DND-41 (cell line): ENCODE data around the gene DNAJA2.
A peak's percentile ranks its signal among the peaks of the same experiment; 100 is the strongest.

Source experiments
- ATAC-seq: fragments of 200-7000 bp; cut with Tn5 transposase; 3 replicates; pipeline ENCODE4 v1.9.1; 2021; ENCODE audit warnings: low read depth; ENCODE audit not compliant: insufficient read depth
- DNase-seq: peaks from one replicate; pipeline ENCODE4 v3.0.0-alpha.2; 2020
- H2AFZ ChIP-seq: 2 replicates; pipeline ENCODE4 v1.6.0; 2012; ENCODE audit warnings: low read depth, low read length
- H3K27ac ChIP-seq: 2 replicates; pipeline ENCODE4 v1.5.1; 2012; ENCODE audit warnings: low read length, inconsistent platforms
- H3K27me3 ChIP-seq: fragments of 200-600 bp; sonication (generic); 2 replicates; pipeline ENCODE4 v1.6.0; 2012; ENCODE audit warnings: low read length, mild to moderate bottlenecking, inconsistent platforms; ENCODE audit not compliant: insufficient read depth, poor library complexity
- H3K36me3 ChIP-seq: 2 replicates; pipeline ENCODE4 v1.5.1; 2012; ENCODE audit warnings: low read length, inconsistent platforms; ENCODE audit not compliant: insufficient read depth
- H3K4me1 ChIP-seq: 2 replicates; pipeline ENCODE4 v1.5.1; 2012; ENCODE audit warnings: mild to moderate bottlenecking, low read length; ENCODE audit not compliant: insufficient read depth
- H3K4me2 ChIP-seq: 2 replicates; pipeline ENCODE4 v1.6.0; 2012; ENCODE audit warnings: mild to moderate bottlenecking, moderate library complexity, low read length, inconsistent platforms; ENCODE audit not compliant: insufficient read depth
- H3K4me3 ChIP-seq, 2 experiments: fragments of 200-600 bp in 1 of 2; shearing (Covaris generic) in 1 of 2; 2 replicates each; pipeline ENCODE4 v1.5.1; 2012 to 2016; ENCODE audit warnings: inconsistent platforms in 2 of 2, low read length in 2 of 2, mild to moderate bottlenecking in 2 of 2, low read depth in 1 of 2, moderate library complexity in 1 of 2
- H3K79me2 ChIP-seq: 2 replicates; pipeline ENCODE4 v1.6.0; 2012; ENCODE audit warnings: low read length, inconsistent platforms; ENCODE audit not compliant: insufficient read depth
- H3K9ac ChIP-seq: 2 replicates; pipeline ENCODE4 v1.6.0; 2012; ENCODE audit warnings: low read depth, mild to moderate bottlenecking, inconsistent platforms, low read length, moderate library complexity
- H3K9me3 ChIP-seq: 2 replicates; pipeline ENCODE4 v1.5.1; 2012; ENCODE audit warnings: low read length, moderate library complexity, mild to moderate bottlenecking, inconsistent platforms; ENCODE audit not compliant: insufficient read depth, severe bottlenecking
- H4K20me1 ChIP-seq: 2 replicates; pipeline ENCODE4 v1.6.0; 2012; ENCODE audit warnings: low read length; ENCODE audit not compliant: insufficient read depth
- CTCF ChIP-seq: IDR thresholded peaks from 2 replicates; pipeline ENCODE4 v1.5.1; 2012; ENCODE audit warnings: borderline replicate concordance, low read length, moderate library complexity, mild to moderate bottlenecking; ENCODE audit not compliant: poor library complexity, severe bottlenecking; ENCODE audit errors: extremely low read depth
- EZH2 ChIP-seq: IDR thresholded peaks from 3 replicates; pipeline ENCODE4 v1.6.1; 2012; ENCODE audit warnings: borderline replicate concordance, low read depth, mild to moderate bottlenecking, moderate library complexity, low read length, inconsistent platforms; ENCODE audit not compliant: severe bottlenecking

The DNAJA2 gene

GRCh38 chr16:46973207-46973995, at the start of gene DNAJA2:
Gene DNAJA2 (minus strand): TSS chr16:46973674. CDS start chr16:46973572, 102 bp downstream.
- Histone ChIP-seq H2AFZ (peak within 1 kb of the TSS; percentile 93), H3K36me3 (peaks cover 28% of the 10 kb centered on the region), H3K9me3 (no peaks in the 10 kb centered on the region), H3K4me3 (peak within 1 kb of the TSS; percentile 70 to 86), H3K27me3 (no peaks in the 10 kb centered on the region), H3K9ac (peak within 1 kb of the TSS; percentile 94), H3K4me2 (peak within 1 kb of the TSS; percentile 87), H3K4me1 (peaks cover 35% of the 10 kb centered on the region), H4K20me1 (peaks cover 37% of the 10 kb centered on the region), H3K79me2 (peaks cover 62% of the 10 kb centered on the region), H3K27ac (peak within 1 kb of the TSS; percentile 92)
- peak; percentile 93 for ATAC-seq
- DNase-seq: peak; percentile 90
- TF ChIP-seq EZH2: no peak
- no peak for TF ChIP-seq CTCF

- Histone ChIP-seq H3K4me3 (no peak overlapping the region), H3K4me2 (no peak overlapping the region), H3K27ac (no peak overlapping the region), H3K36me3 (no peaks in the 10 kb centered on the region), H3K27me3 (no peaks in the 10 kb centered on the region), H2AFZ (no peak overlapping the region), H3K9ac (no peak overlapping the region), H3K79me2 (no peaks in the 10 kb centered on the region), H3K4me1 (peaks cover 20% of the 10 kb centered on the region), H3K9me3 (no peaks in the 10 kb centered on the region), H4K20me1 (no peaks in the 10 kb centered on the region)
- ATAC-seq (no peak), DNase-seq (no peak)
- TF ChIP-seq CTCF (peak; percentile 40), EZH2 (no peak)
Measured at GRCh38 chr16:47019568-47019967, 46.1 kb upstream of the DNAJA2 start.

GRCh38 chr16:47018223-47018891, 44.9 kb upstream of the DNAJA2 start:
- DNase-seq (peak; percentile 14), ATAC-seq (no peak)
- no peak overlapping the region for H3K9ac ChIP-seq
- no peaks in the 10 kb centered on the region for H4K20me1 ChIP-seq
- H2AFZ ChIP-seq: no peak overlapping the region
- TF ChIP-seq EZH2: no peak
- TF ChIP-seq CTCF: peak; percentile 40
- H3K9me3 ChIP-seq: no peaks in the 10 kb centered on the region
- no peak overlapping the region for H3K4me2 ChIP-seq
- H3K36me3 ChIP-seq: no peaks in the 10 kb centered on the region
- no peak overlapping the region for H3K4me3 ChIP-seq
- no peaks in the 10 kb centered on the region for H3K79me2 ChIP-seq
- no peaks in the 10 kb centered on the region for H3K27me3 ChIP-seq
- no peak overlapping the region for H3K27ac ChIP-seq
- peaks cover 20% of the 10 kb centered on the region for H3K4me1 ChIP-seq
